ENCODE measurements around the gene P3H2. TPM values are rescaled to one million over a fixed set of nuclear protein-coding genes. Genes with fewer than 3 reads are reported as not detected.

The P3H2 gene
- total and polyA plus RNA-seq, 2 donors (not counting 1 experiment from before 2014, with no cell fraction given) = not detected

GRCh38 chr3:190139365-190139764, 18.7 kb upstream of the P3H2 start:
- ATAC-seq (ENCODE audit: low read depth) = no peak
- Histone ChIP-seq H2AFZ (ENCODE audit: insufficient read depth, low read depth, low read length, poor library complexity, severe bottlenecking) (no peak overlapping the region), H3K27ac (ENCODE audit: low read length in 2 of 2) (no peak overlapping the region), H3K36me3 (replicated peaks in 1 of 2; ENCODE audit: control extremely low read depth in 1 of 2, control insufficient read depth in 1 of 2, extremely low read depth in 1 of 2, insufficient read depth in 2 of 2, low read length in 1 of 2) (no peaks in the 10 kb centered on the region), H3K9ac (ENCODE audit: low read length) (no peak overlapping the region), H4K20me1 (ENCODE audit: control insufficient read depth, insufficient read depth, low read length, poor library complexity, severe bottlenecking) (no peaks in the 10 kb centered on the region), H3K79me2 (ENCODE audit: control insufficient read depth, insufficient read depth, low read length) (no peaks in the 10 kb centered on the region), H3K4me1 (ENCODE audit: control insufficient read depth in 2 of 2, insufficient read depth in 2 of 2, low read length in 2 of 2) (no peaks in the 10 kb centered on the region), H3K4me3 (ENCODE audit: control extremely low read depth in 1 of 5, extremely low read depth in 1 of 5, insufficient read depth in 1 of 5, low read depth in 2 of 5, low read length in 4 of 5) (no peak overlapping the region), H3K9me3 (ENCODE audit: control extremely low read depth in 1 of 3, control insufficient read depth in 2 of 3, insufficient read depth in 1 of 3, low read length in 2 of 3) (no peaks in the 10 kb centered on the region), H3K4me2 (replicated peaks; ENCODE audit: low read depth, low read length, poor library complexity, severe bottlenecking) (no peak overlapping the region), H3K27me3 (replicated peaks in 1 of 4; ENCODE audit: control extremely low read depth in 1 of 4, control insufficient read depth in 3 of 4, insufficient read depth in 4 of 4, low read length in 3 of 4) (no peaks in the 10 kb centered on the region)
- CTCF ChIA-PET = no interaction called here
- TF ChIP-seq EZH2 (IDR thresholded peaks at IDR 0.05; ENCODE audit: borderline replicate concordance, insufficient read depth, low read depth, low read length, poor library complexity, severe bottlenecking) = no peak
- no peak for TF ChIP-seq CTCF (IDR thresholded peaks at IDR 0.05)
- POLR2A ChIA-PET = no interaction called here
- intact Hi-C loops (cut with micrococcal nuclease) = no loop called here
- H3K4me3 Mint-ChIP-seq = no peak overlapping the region
- whole genome bisulfite sequencing (ENCODE audit: insufficient coverage) = 46% methylated on average over 4 of the region's 5 CpGs
- H3K4me1 Mint-ChIP-seq = no peaks in the 10 kb centered on the region
- H3K27ac Mint-ChIP-seq = no peak overlapping the region
- no peaks in the 10 kb centered on the region for H3K9me3 Mint-ChIP-seq (ENCODE audit: insufficient read depth)
- no peaks in the 10 kb centered on the region for H3K27me3 Mint-ChIP-seq
- DNase-seq = no peak

- DNase-seq (no peak), ATAC-seq (ENCODE audit: low read depth) (no peak)
- no peaks in the 10 kb centered on the region for H3K4me1 Mint-ChIP-seq
- H3K36me3 ChIP-seq (replicated peaks in 1 of 2; ENCODE audit: control extremely low read depth in 1 of 2, control insufficient read depth in 1 of 2, extremely low read depth in 1 of 2, insufficient read depth in 2 of 2, low read length in 1 of 2) = no peaks in the 10 kb centered on the region
- no peak overlapping the region for H3K4me3 Mint-ChIP-seq
- no peak overlapping the region for H3K4me3 ChIP-seq (ENCODE audit: control extremely low read depth in 1 of 5, extremely low read depth in 1 of 5, insufficient read depth in 1 of 5, low read depth in 2 of 5, low read length in 4 of 5)
- H3K79me2 ChIP-seq (ENCODE audit: control insufficient read depth, insufficient read depth, low read length) = no peaks in the 10 kb centered on the region
- no peak overlapping the region for H3K9ac ChIP-seq (ENCODE audit: low read length)
- H3K4me2 ChIP-seq (replicated peaks; ENCODE audit: low read depth, low read length, poor library complexity, severe bottlenecking) = no peak overlapping the region
- peaks cover 8% of the 10 kb centered on the region for H3K27me3 Mint-ChIP-seq
- intact Hi-C loops (cut with micrococcal nuclease) = no loop called here
- no peaks in the 10 kb centered on the region for H3K9me3 Mint-ChIP-seq (ENCODE audit: insufficient read depth)
- H3K27me3 ChIP-seq (replicated peaks in 1 of 4; ENCODE audit: control extremely low read depth in 1 of 4, control insufficient read depth in 3 of 4, insufficient read depth in 4 of 4, low read length in 3 of 4) = no peaks in the 10 kb centered on the region
- H2AFZ ChIP-seq (ENCODE audit: insufficient read depth, low read depth, low read length, poor library complexity, severe bottlenecking) = no peak overlapping the region
- H3K27ac ChIP-seq (ENCODE audit: low read length in 2 of 2) = no peak overlapping the region
- TF ChIP-seq CTCF (IDR thresholded peaks at IDR 0.05) (no peak), EZH2 (IDR thresholded peaks at IDR 0.05; ENCODE audit: borderline replicate concordance, insufficient read depth, low read depth, low read length, poor library complexity, severe bottlenecking) (no peak)
- H3K27ac Mint-ChIP-seq = no peak overlapping the region
- H3K4me1 ChIP-seq (ENCODE audit: control insufficient read depth in 2 of 2, insufficient read depth in 2 of 2, low read length in 2 of 2) = no peaks in the 10 kb centered on the region
- H3K9me3 ChIP-seq (ENCODE audit: control extremely low read depth in 1 of 3, control insufficient read depth in 2 of 3, insufficient read depth in 1 of 3, low read length in 2 of 3) = no peaks in the 10 kb centered on the region
- no peaks in the 10 kb centered on the region for H4K20me1 ChIP-seq (ENCODE audit: control insufficient read depth, insufficient read depth, low read length, poor library complexity, severe bottlenecking)
- ChIA-PET POLR2A (no interaction called here), CTCF (no interaction called here)
These were observed 11.7 kb upstream of the P3H2 start for GRCh38 chr3:190132371-190132770.

All from B cell (primary cell).